Thyroid gland (tissue), 4 donors: ENCODE measurements around the gene RCOR1.

ENCODE experiments used
- CTCF ChIP-seq, 6 experiments: fragments of 200-600 bp in 3 of 6; fragments of 450-650 bp in 3 of 6; sonication (generic) in 3 of 6; IDR thresholded peaks; one replicate each; pipeline ENCODE4 v1.5.1; 2016 to 2019; ENCODE audit warnings: antibody characterized with exemption in 6 of 6, mild to moderate bottlenecking in 2 of 6, inconsistent platforms in 1 of 6, moderate library complexity in 1 of 6
- POLR2A ChIP-seq, 2 donors: fragments of 450-650 bp; IDR thresholded peaks; one replicate each; pipeline ENCODE4 v1.6.1; 2017; ENCODE audit warnings: antibody characterized with exemption in 2 of 2, mild to moderate bottlenecking in 2 of 2, moderate library complexity in 1 of 2

- TF ChIP-seq CTCF (IDR thresholded peaks at IDR 0.05) (no peak), POLR2A (IDR thresholded peaks at IDR 0.05) (no peak)
Observed at GRCh38 chr14:102697501-102697900, 105.1 kb downstream of the RCOR1 start.
